Endothelial cell of umbilical vein (primary cell): Measurements from ENCODE around the gene TMEM217. TPM values are rescaled to one million over a fixed set of nuclear protein-coding genes. Genes with fewer than 3 reads are reported as not detected.
A peak's percentile ranks its signal among the peaks of the same experiment; 100 is the strongest.

ENCODE experiments used
- BruUV-seq: library from RNA; stranded (reverse); fragments of 400-500 nt; replicated peaks from 2 replicates; lab custom pipeline; 2021; lab: Mats Ljungman, UMichigan
- CTCF ChIA-PET: fragments of 300-600, 350-600 bp; sonication (Branson Sonifier 250); formaldehyde crosslinking; loops from one replicate; lab custom pipeline; 2021; ENCODE audit warnings: antibody characterized with exemption, inconsistent platforms; lab: Charles Lee
- POLR2A ChIA-PET: fragments of 300-600, 350-600 bp; sonication (Branson Sonifier 250); formaldehyde crosslinking; loops from one replicate; lab custom pipeline; 2021; ENCODE audit warnings: antibody characterized with exemption, inconsistent platforms; lab: Charles Lee
- DNase-seq: peaks from one replicate; pipeline ENCODE4 v3.0.0-alpha.2; 2011; ENCODE audit warnings: low read depth, low spot score
- FAIRE-seq: peaks from 2 replicates; lab custom pipeline; 2011; peaks lifted over from hg19 to GRCh38; lab: Jason Lieb, UNC
- H2AFZ ChIP-seq: 2 replicates; pipeline ENCODE4 v1.6.0; 2012; ENCODE audit warnings: low read depth, low read length, control low read depth, inconsistent platforms
- H3K27ac ChIP-seq: 2 replicates; pipeline ENCODE4 v1.5.1; 2011; ENCODE audit warnings: low read depth, mild to moderate bottlenecking, control low read depth, low read length, moderate library complexity; ENCODE audit not compliant: insufficient read depth
- H3K27me3 ChIP-seq, 2 experiments: 2 replicates each; pipeline versions ENCODE4 v1.6.0 to v1.6.1; 2011; ENCODE audit warnings: low read length in 2 of 2, mixed read lengths in 1 of 2; ENCODE audit not compliant: control insufficient read depth in 2 of 2, insufficient read depth in 2 of 2
- H3K36me3 ChIP-seq, 2 experiments: 2 replicates in 1 of 2; 3 replicates in 1 of 2; pipeline ENCODE4 v1.5.1; 2011; ENCODE audit warnings: low read length in 2 of 2, mild to moderate bottlenecking in 1 of 2, moderate library complexity in 1 of 2; ENCODE audit not compliant: control insufficient read depth in 2 of 2, insufficient read depth in 2 of 2; ENCODE audit errors: extremely low read depth in 1 of 2
- H3K4me1 ChIP-seq: 3 replicates; pipeline ENCODE4 v1.5.1; 2011; ENCODE audit warnings: mild to moderate bottlenecking, low read length; ENCODE audit not compliant: control insufficient read depth, insufficient read depth; ENCODE audit errors: extremely low read depth
- H3K4me2 ChIP-seq: 2 replicates; pipeline ENCODE4 v1.6.1; 2011; ENCODE audit warnings: low read length, control low read depth, mixed read lengths; ENCODE audit not compliant: insufficient read depth
- H3K4me3 ChIP-seq, 3 experiments: fragments of 200-600 bp in 1 of 3; sonication (generic), shearing (Covaris generic) in 1 of 3; replicated peaks in 1 of 3; 2 replicates each; pipeline ENCODE4 v1.5.1; 2011 to 2016; ENCODE audit warnings: control low read depth in 3 of 3, low read length in 3 of 3, mild to moderate bottlenecking in 2 of 3, inconsistent platforms in 1 of 3, low read depth in 1 of 3, moderate library complexity in 1 of 3; ENCODE audit not compliant: insufficient read depth in 1 of 3
- H3K79me2 ChIP-seq: 2 replicates; pipeline ENCODE4 v1.6.0; 2012; ENCODE audit warnings: low read length, inconsistent platforms; ENCODE audit not compliant: control insufficient read depth, insufficient read depth
- H3K9ac ChIP-seq: replicated peaks from 2 replicates; pipeline ENCODE3; 2011; ENCODE audit warnings: low read length, control low read depth; ENCODE audit not compliant: insufficient read depth; ENCODE audit errors: extremely low read depth
- H3K9me1 ChIP-seq: replicated peaks from 3 replicates; pipeline ENCODE4 v1.6.0; 2011; ENCODE audit warnings: mild to moderate bottlenecking, low read length; ENCODE audit not compliant: control insufficient read depth, insufficient read depth; ENCODE audit errors: extremely low read depth
- H3K9me3 ChIP-seq: replicated peaks from 2 replicates; pipeline ENCODE4 v1.5.1; 2012; ENCODE audit warnings: low read length, inconsistent platforms; ENCODE audit not compliant: control insufficient read depth, insufficient read depth
- H4K20me1 ChIP-seq: replicated peaks from 2 replicates; pipeline ENCODE3; 2011; ENCODE audit warnings: mild to moderate bottlenecking, low read length; ENCODE audit not compliant: control insufficient read depth, insufficient read depth; ENCODE audit errors: extremely low read depth
- EZH2 ChIP-seq: IDR thresholded peaks from 2 replicates; pipeline ENCODE4 v1.6.1; 2012; ENCODE audit warnings: borderline replicate concordance, low read depth, mild to moderate bottlenecking, moderate library complexity, low read length, inconsistent platforms; ENCODE audit not compliant: severe bottlenecking
- FOS ChIP-seq: IDR thresholded peaks from 2 replicates; pipeline ENCODE4 v1.6.1; 2011; ENCODE audit warnings: mild to moderate bottlenecking, low read length, moderate library complexity, borderline replicate concordance; ENCODE audit not compliant: insufficient read depth
- GATA2 ChIP-seq: IDR thresholded peaks from 2 replicates; pipeline ENCODE4 v1.7.0; 2011; ENCODE audit warnings: low read depth, mild to moderate bottlenecking, moderate library complexity, mixed read lengths, low read length; ENCODE audit not compliant: insufficient read length, insufficient read depth
- JUN ChIP-seq: IDR thresholded peaks from 2 replicates; pipeline ENCODE4 v1.6.1; 2011; ENCODE audit warnings: borderline replicate concordance, low read depth; ENCODE audit not compliant: insufficient read length, insufficient read depth
- MAX ChIP-seq: IDR thresholded peaks from 2 replicates; pipeline ENCODE4 v1.6.1; 2011; ENCODE audit not compliant: insufficient read depth, insufficient read length
- MYC ChIP-seq: IDR thresholded peaks from one replicate; pipeline ENCODE4 v1.6.1; 2011; ENCODE audit warnings: mild to moderate bottlenecking, low read depth, low read length
- POLR2A ChIP-seq: IDR thresholded peaks from 2 replicates; pipeline ENCODE4 v1.6.1; 2012; ENCODE audit warnings: low read depth, mild to moderate bottlenecking, control low read depth, low read length
- POLR2AphosphoS5 ChIP-seq: IDR thresholded peaks from 2 replicates; pipeline ENCODE4 v1.6.1; 2012; ENCODE audit warnings: low read depth, mild to moderate bottlenecking, control low read depth, low read length, moderate library complexity; ENCODE audit not compliant: insufficient read depth
- dilution Hi-C: fragments of 300-500 bp; cut with MboI; formaldehyde crosslinking; loops from one replicate; pipeline ENCODE4 v1.15.0; 2019; ENCODE audit warnings: low sequenced_read_pairs; ENCODE audit not compliant: extremely low pct_ligation_motif_present
- intact Hi-C: fragments of 100-400 bp; cut with micrococcal nuclease; formaldehyde crosslinking; loops from one replicate; pipeline ENCODE4 v1.10.0; 2022
- polyA plus RNA-seq, 4 experiments: library from polyadenylated mRNA; depleted of rRNA in 3 of 4; stranded (reverse) in 3 of 4; unstranded in 1 of 4; fragments of >200 nt; gene quantifications; 2 replicates each; pipeline versions ENCODE4 v1.2.1 to v1.2.3, GENCODE V29; 2011 to 2012; ENCODE audit warnings: missing spikeins in 1 of 4
- total RNA-seq: library from RNA; stranded (reverse); gene quantifications from 2 replicates; pipeline ENCODE4 v1.2.3, GENCODE V29; 2021
- TF ChIP-seq, protein P1 (sequence below), 2 donors: IDR thresholded peaks; 1 replicate in 1 of 2; 2 replicates in 1 of 2; pipeline ENCODE4 v1.5.1; 2011; ENCODE audit warnings: low read length in 2 of 2, mild to moderate bottlenecking in 2 of 2, moderate library complexity in 2 of 2, control low read depth in 1 of 2, inconsistent platforms in 1 of 2, low read depth in 1 of 2; ENCODE audit not compliant: insufficient read depth in 1 of 2; ENCODE audit errors: extremely low read depth in 1 of 2

TMEM217 gene
- total and polyA plus RNA-seq, 2 donors (not counting 3 experiments of a cell fraction or from before 2014, with no cell fraction given), result 6.8 to 15.8 TPM

DNA sequence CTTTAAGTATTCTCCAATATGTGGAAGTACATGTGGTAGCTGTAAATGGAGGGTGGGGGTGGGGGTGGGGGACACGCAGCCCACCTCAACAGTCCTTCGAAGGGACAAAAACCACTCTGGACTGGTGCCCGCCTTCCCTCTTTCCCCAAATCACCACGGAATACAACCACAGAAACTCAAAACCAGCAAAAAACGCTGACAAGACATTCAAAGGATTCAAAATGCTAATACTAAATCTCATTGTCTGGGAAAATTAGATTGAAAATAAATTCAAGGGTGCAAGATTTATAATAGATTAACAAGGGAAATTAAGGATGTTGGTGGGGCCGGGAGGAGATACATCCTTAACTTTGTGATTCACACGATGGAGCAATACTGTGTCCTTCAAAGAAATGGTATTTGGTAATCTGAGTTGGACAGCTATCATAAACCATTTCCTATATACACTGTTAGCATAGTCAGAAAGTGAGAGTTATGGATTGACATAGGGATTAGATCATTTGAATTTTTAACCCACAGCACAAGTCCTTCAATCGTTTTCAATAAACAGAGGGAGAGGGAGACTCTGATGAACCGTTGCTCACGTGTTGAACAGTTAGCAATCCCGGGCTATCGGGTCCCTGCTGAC, 1.1 kb downstream of the TMEM217 start:
- H3K4me1 ChIP-seq, result peaks cover 22% of the 10 kb centered on the region
- no peak overlapping the region for H3K9ac ChIP-seq
- BruUV-seq, result no TSS peak
- no peaks in the 10 kb centered on the region for H3K36me3 ChIP-seq
- no peaks in the 10 kb centered on the region for H3K9me3 ChIP-seq
- H3K4me2 ChIP-seq, result peak overlapping the region; percentile 77
- POLR2A ChIA-PET, result interaction anchor here (0.5 to 2.0 kb wide), 5 partner anchors 12 to 122 kb away, joined by 3 to 6 read pairs (median 3); no protein-coding TSS in a partner anchor
- no peaks in the 10 kb centered on the region for H3K9me1 ChIP-seq
- intact Hi-C loops (no loop called here), dilution Hi-C loops (no loop called here)
- peak overlapping the region; percentile 97 for H3K27ac ChIP-seq
- no peaks in the 10 kb centered on the region for H3K27me3 ChIP-seq
- peak; percentile 25 for DNase-seq
- H4K20me1 ChIP-seq, result no peaks in the 10 kb centered on the region
- H3K79me2 ChIP-seq, result peaks cover 28% of the 10 kb centered on the region
- FAIRE-seq, result no peak
- H3K4me3 ChIP-seq, result peak overlapping the region in 2 of 3 experiments; percentile 70 to 80
- CTCF ChIA-PET, result interaction anchor here (0.6 to 2.4 kb wide), 5 partner anchors 15 to 58 kb away, joined by 3 to 9 read pairs (median 4); no protein-coding TSS in a partner anchor
- peak overlapping the region; percentile 66 for H2AFZ ChIP-seq
- TF ChIP-seq, protein P1, sequence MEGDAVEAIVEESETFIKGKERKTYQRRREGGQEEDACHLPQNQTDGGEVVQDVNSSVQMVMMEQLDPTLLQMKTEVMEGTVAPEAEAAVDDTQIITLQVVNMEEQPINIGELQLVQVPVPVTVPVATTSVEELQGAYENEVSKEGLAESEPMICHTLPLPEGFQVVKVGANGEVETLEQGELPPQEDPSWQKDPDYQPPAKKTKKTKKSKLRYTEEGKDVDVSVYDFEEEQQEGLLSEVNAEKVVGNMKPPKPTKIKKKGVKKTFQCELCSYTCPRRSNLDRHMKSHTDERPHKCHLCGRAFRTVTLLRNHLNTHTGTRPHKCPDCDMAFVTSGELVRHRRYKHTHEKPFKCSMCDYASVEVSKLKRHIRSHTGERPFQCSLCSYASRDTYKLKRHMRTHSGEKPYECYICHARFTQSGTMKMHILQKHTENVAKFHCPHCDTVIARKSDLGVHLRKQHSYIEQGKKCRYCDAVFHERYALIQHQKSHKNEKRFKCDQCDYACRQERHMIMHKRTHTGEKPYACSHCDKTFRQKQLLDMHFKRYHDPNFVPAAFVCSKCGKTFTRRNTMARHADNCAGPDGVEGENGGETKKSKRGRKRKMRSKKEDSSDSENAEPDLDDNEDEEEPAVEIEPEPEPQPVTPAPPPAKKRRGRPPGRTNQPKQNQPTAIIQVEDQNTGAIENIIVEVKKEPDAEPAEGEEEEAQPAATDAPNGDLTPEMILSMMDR (IDR thresholded peaks at IDR 0.05; ENCODE audit: extremely low read depth in 1 of 2, insufficient read depth in 1 of 2, low read depth in 1 of 2, low read length in 2 of 2), result no peak
- TF ChIP-seq GATA2 (no peak), MAX (no peak), MYC (no peak), FOS (no peak), POLR2AphosphoS5 (no peak), POLR2A (no peak), EZH2 (no peak), JUN (no peak)
